Testis (tissue), 2 donors: ENCODE results near the gene AOAH.

ENCODE experiments used
- CTCF ChIP-seq, 3 experiments: fragments of 450-650 bp in 2 of 3; fragments of 200-600 bp in 1 of 3; sonication (generic) in 1 of 3; IDR thresholded peaks; one replicate each; pipeline ENCODE4 v1.5.1; 2016 to 2019; ENCODE audit warnings: antibody characterized with exemption in 3 of 3, mild to moderate bottlenecking in 2 of 3, moderate library complexity in 1 of 3
- POLR2A ChIP-seq: fragments of 450-650 bp; IDR thresholded peaks from one replicate; pipeline ENCODE4 v1.6.1; 2017; ENCODE audit warnings: antibody characterized with exemption, mild to moderate bottlenecking, moderate library complexity

- TF ChIP-seq CTCF (IDR thresholded peaks at IDR 0.05) (no peak), POLR2A (no peak)
These were observed 111.2 kb downstream of the AOAH start for GRCh38 chr7:36613031-36613614.
